Endothelial cell of umbilical vein (primary cell): Measurements from ENCODE around the gene ZNF438. TPM values are rescaled to one million over a fixed set of nuclear protein-coding genes. Genes with fewer than 3 reads are reported as not detected.

Experiments
- BruUV-seq: library from RNA; stranded (reverse); fragments of 400-500 nt; replicated peaks from 2 replicates; lab custom pipeline; 2021; lab: Mats Ljungman, UMichigan
- CTCF ChIA-PET: fragments of 300-600, 350-600 bp; sonication (Branson Sonifier 250); formaldehyde crosslinking; loops from one replicate; lab custom pipeline; 2021; ENCODE audit warnings: antibody characterized with exemption, inconsistent platforms; lab: Charles Lee
- POLR2A ChIA-PET: fragments of 300-600, 350-600 bp; sonication (Branson Sonifier 250); formaldehyde crosslinking; loops from one replicate; lab custom pipeline; 2021; ENCODE audit warnings: antibody characterized with exemption, inconsistent platforms; lab: Charles Lee
- DNase-seq: peaks from one replicate; pipeline ENCODE4 v3.0.0-alpha.2; 2011; ENCODE audit warnings: low read depth, low spot score
- FAIRE-seq: peaks from 2 replicates; lab custom pipeline; 2011; peaks lifted over from hg19 to GRCh38; lab: Jason Lieb, UNC
- H2AFZ ChIP-seq: 2 replicates; pipeline ENCODE4 v1.6.0; 2012; ENCODE audit warnings: low read depth, low read length, control low read depth, inconsistent platforms
- H3K27ac ChIP-seq: 2 replicates; pipeline ENCODE4 v1.5.1; 2011; ENCODE audit warnings: low read depth, mild to moderate bottlenecking, control low read depth, low read length, moderate library complexity; ENCODE audit not compliant: insufficient read depth
- H3K27me3 ChIP-seq, 2 experiments: 2 replicates each; pipeline versions ENCODE4 v1.6.0 to v1.6.1; 2011; ENCODE audit warnings: low read length in 2 of 2, mixed read lengths in 1 of 2; ENCODE audit not compliant: control insufficient read depth in 2 of 2, insufficient read depth in 2 of 2
- H3K36me3 ChIP-seq, 2 experiments: 2 replicates in 1 of 2; 3 replicates in 1 of 2; pipeline ENCODE4 v1.5.1; 2011; ENCODE audit warnings: low read length in 2 of 2, mild to moderate bottlenecking in 1 of 2, moderate library complexity in 1 of 2; ENCODE audit not compliant: control insufficient read depth in 2 of 2, insufficient read depth in 2 of 2; ENCODE audit errors: extremely low read depth in 1 of 2
- H3K4me1 ChIP-seq: 3 replicates; pipeline ENCODE4 v1.5.1; 2011; ENCODE audit warnings: mild to moderate bottlenecking, low read length; ENCODE audit not compliant: control insufficient read depth, insufficient read depth; ENCODE audit errors: extremely low read depth
- H3K4me2 ChIP-seq: 2 replicates; pipeline ENCODE4 v1.6.1; 2011; ENCODE audit warnings: low read length, control low read depth, mixed read lengths; ENCODE audit not compliant: insufficient read depth
- H3K4me3 ChIP-seq, 3 experiments: fragments of 200-600 bp in 1 of 3; sonication (generic), shearing (Covaris generic) in 1 of 3; replicated peaks in 1 of 3; 2 replicates each; pipeline ENCODE4 v1.5.1; 2011 to 2016; ENCODE audit warnings: control low read depth in 3 of 3, low read length in 3 of 3, mild to moderate bottlenecking in 2 of 3, inconsistent platforms in 1 of 3, low read depth in 1 of 3, moderate library complexity in 1 of 3; ENCODE audit not compliant: insufficient read depth in 1 of 3
- H3K79me2 ChIP-seq: 2 replicates; pipeline ENCODE4 v1.6.0; 2012; ENCODE audit warnings: low read length, inconsistent platforms; ENCODE audit not compliant: control insufficient read depth, insufficient read depth
- H3K9ac ChIP-seq: replicated peaks from 2 replicates; pipeline ENCODE3; 2011; ENCODE audit warnings: low read length, control low read depth; ENCODE audit not compliant: insufficient read depth; ENCODE audit errors: extremely low read depth
- H3K9me1 ChIP-seq: replicated peaks from 3 replicates; pipeline ENCODE4 v1.6.0; 2011; ENCODE audit warnings: mild to moderate bottlenecking, low read length; ENCODE audit not compliant: control insufficient read depth, insufficient read depth; ENCODE audit errors: extremely low read depth
- H3K9me3 ChIP-seq: replicated peaks from 2 replicates; pipeline ENCODE4 v1.5.1; 2012; ENCODE audit warnings: low read length, inconsistent platforms; ENCODE audit not compliant: control insufficient read depth, insufficient read depth
- H4K20me1 ChIP-seq: replicated peaks from 2 replicates; pipeline ENCODE3; 2011; ENCODE audit warnings: mild to moderate bottlenecking, low read length; ENCODE audit not compliant: control insufficient read depth, insufficient read depth; ENCODE audit errors: extremely low read depth
- CTCF ChIP-seq, 2 donors: IDR thresholded peaks; 1 replicate in 1 of 2; 2 replicates in 1 of 2; pipeline ENCODE4 v1.5.1; 2011; ENCODE audit warnings: low read length in 2 of 2, mild to moderate bottlenecking in 2 of 2, moderate library complexity in 2 of 2, control low read depth in 1 of 2, inconsistent platforms in 1 of 2, low read depth in 1 of 2; ENCODE audit not compliant: insufficient read depth in 1 of 2; ENCODE audit errors: extremely low read depth in 1 of 2
- EZH2 ChIP-seq: IDR thresholded peaks from 2 replicates; pipeline ENCODE4 v1.6.1; 2012; ENCODE audit warnings: borderline replicate concordance, low read depth, mild to moderate bottlenecking, moderate library complexity, low read length, inconsistent platforms; ENCODE audit not compliant: severe bottlenecking
- FOS ChIP-seq: IDR thresholded peaks from 2 replicates; pipeline ENCODE4 v1.6.1; 2011; ENCODE audit warnings: mild to moderate bottlenecking, low read length, moderate library complexity, borderline replicate concordance; ENCODE audit not compliant: insufficient read depth
- GATA2 ChIP-seq: IDR thresholded peaks from 2 replicates; pipeline ENCODE4 v1.7.0; 2011; ENCODE audit warnings: low read depth, mild to moderate bottlenecking, moderate library complexity, mixed read lengths, low read length; ENCODE audit not compliant: insufficient read length, insufficient read depth
- JUN ChIP-seq: IDR thresholded peaks from 2 replicates; pipeline ENCODE4 v1.6.1; 2011; ENCODE audit warnings: borderline replicate concordance, low read depth; ENCODE audit not compliant: insufficient read length, insufficient read depth
- MAX ChIP-seq: IDR thresholded peaks from 2 replicates; pipeline ENCODE4 v1.6.1; 2011; ENCODE audit not compliant: insufficient read depth, insufficient read length
- MYC ChIP-seq: IDR thresholded peaks from one replicate; pipeline ENCODE4 v1.6.1; 2011; ENCODE audit warnings: mild to moderate bottlenecking, low read depth, low read length
- POLR2A ChIP-seq: IDR thresholded peaks from 2 replicates; pipeline ENCODE4 v1.6.1; 2012; ENCODE audit warnings: low read depth, mild to moderate bottlenecking, control low read depth, low read length
- POLR2AphosphoS5 ChIP-seq: IDR thresholded peaks from 2 replicates; pipeline ENCODE4 v1.6.1; 2012; ENCODE audit warnings: low read depth, mild to moderate bottlenecking, control low read depth, low read length, moderate library complexity; ENCODE audit not compliant: insufficient read depth
- dilution Hi-C: fragments of 300-500 bp; cut with MboI; formaldehyde crosslinking; loops from one replicate; pipeline ENCODE4 v1.15.0; 2019; ENCODE audit warnings: low sequenced_read_pairs; ENCODE audit not compliant: extremely low pct_ligation_motif_present
- intact Hi-C: fragments of 100-400 bp; cut with micrococcal nuclease; formaldehyde crosslinking; loops from one replicate; pipeline ENCODE4 v1.10.0; 2022
- polyA plus RNA-seq, 4 experiments: library from polyadenylated mRNA; depleted of rRNA in 3 of 4; stranded (reverse) in 3 of 4; unstranded in 1 of 4; fragments of >200 nt; gene quantifications; 2 replicates each; pipeline versions ENCODE4 v1.2.1 to v1.2.3, GENCODE V29; 2011 to 2012; ENCODE audit warnings: missing spikeins in 1 of 4
- total RNA-seq: library from RNA; stranded (reverse); gene quantifications from 2 replicates; pipeline ENCODE4 v1.2.3, GENCODE V29; 2021

ZNF438 gene
- total and polyA plus RNA-seq, 2 donors (not counting 3 experiments of a cell fraction or from before 2014, with no cell fraction given) = 7.2 to 15.1 TPM

- dilution Hi-C loops (no loop called here), intact Hi-C loops (no loop called here)
- TF ChIP-seq CTCF (IDR thresholded peaks at IDR 0.05; ENCODE audit: extremely low read depth in 1 of 2, insufficient read depth in 1 of 2, low read depth in 1 of 2, low read length in 2 of 2) (no peak), FOS (no peak), MYC (no peak), GATA2 (no peak), POLR2A (no peak), POLR2AphosphoS5 (no peak), EZH2 (no peak), JUN (no peak), MAX (no peak)
- H3K79me2 ChIP-seq = no peaks in the 10 kb centered on the region
- H2AFZ ChIP-seq = peak overlapping the region; percentile 26
- ChIA-PET CTCF (interaction anchor here (1.1 kb wide), 1 partner anchor 20 kb away, joined by 3 read pairs; no protein-coding TSS in a partner anchor), POLR2A (no interaction called here)
- BruUV-seq = no TSS peak
- H3K9me3 ChIP-seq = no peaks in the 10 kb centered on the region
- H4K20me1 ChIP-seq = no peaks in the 10 kb centered on the region
- no peak overlapping the region for H3K27ac ChIP-seq
- H3K4me3 ChIP-seq = no peak overlapping the region
- H3K9me1 ChIP-seq = no peaks in the 10 kb centered on the region
- H3K27me3 ChIP-seq = no peaks in the 10 kb centered on the region
- H3K9ac ChIP-seq = no peak overlapping the region
- H3K36me3 ChIP-seq = no peaks in the 10 kb centered on the region
- FAIRE-seq (no peak), DNase-seq (no peak)
- H3K4me2 ChIP-seq = no peak overlapping the region
- H3K4me1 ChIP-seq = peaks cover 3% of the 10 kb centered on the region
These were observed 227.8 kb downstream of the ZNF438 start for GRCh38 chr10:30803892-30804322.
